PC-9 (cell line): ENCODE measurements around the gene ADAP1.

Experiments used
- CTCF ChIP-seq: fragments of 200-600 bp; sonication (generic); conservative IDR thresholded peaks from 2 replicates; pipeline ENCODE4 v1.6.1; 2017; ENCODE audit warnings: mixed run types, antibody characterized with exemption, mild to moderate bottlenecking, moderate library complexity
- EZH2 ChIP-seq: fragments of 200-600 bp; sonication (generic); IDR thresholded peaks from 2 replicates; pipeline ENCODE4 v1.8.0; 2017; ENCODE audit warnings: antibody characterized with exemption, low read depth

GRCh38 chr7:889025-889390 is 65.5 kb downstream of the ADAP1 start:
- no peak for TF ChIP-seq CTCF
- TF ChIP-seq EZH2, result no peak
